OCI-M1 (cell line): ENCODE measurements around the gene ADAM10.

ENCODE experiments used
- DNase-seq: peaks from one replicate; lab custom pipeline; 2025; lab: John Stamatoyannopoulos, UW

ADAM10 gene

GRCh38 chr15:58551084-58551763, 198.3 kb downstream of the ADAM10 start:
- peak; percentile 45 for DNase-seq

GRCh38 chr15:58549785-58550074, 199.8 kb downstream of the ADAM10 start:
- DNase-seq = no peak

DNA sequence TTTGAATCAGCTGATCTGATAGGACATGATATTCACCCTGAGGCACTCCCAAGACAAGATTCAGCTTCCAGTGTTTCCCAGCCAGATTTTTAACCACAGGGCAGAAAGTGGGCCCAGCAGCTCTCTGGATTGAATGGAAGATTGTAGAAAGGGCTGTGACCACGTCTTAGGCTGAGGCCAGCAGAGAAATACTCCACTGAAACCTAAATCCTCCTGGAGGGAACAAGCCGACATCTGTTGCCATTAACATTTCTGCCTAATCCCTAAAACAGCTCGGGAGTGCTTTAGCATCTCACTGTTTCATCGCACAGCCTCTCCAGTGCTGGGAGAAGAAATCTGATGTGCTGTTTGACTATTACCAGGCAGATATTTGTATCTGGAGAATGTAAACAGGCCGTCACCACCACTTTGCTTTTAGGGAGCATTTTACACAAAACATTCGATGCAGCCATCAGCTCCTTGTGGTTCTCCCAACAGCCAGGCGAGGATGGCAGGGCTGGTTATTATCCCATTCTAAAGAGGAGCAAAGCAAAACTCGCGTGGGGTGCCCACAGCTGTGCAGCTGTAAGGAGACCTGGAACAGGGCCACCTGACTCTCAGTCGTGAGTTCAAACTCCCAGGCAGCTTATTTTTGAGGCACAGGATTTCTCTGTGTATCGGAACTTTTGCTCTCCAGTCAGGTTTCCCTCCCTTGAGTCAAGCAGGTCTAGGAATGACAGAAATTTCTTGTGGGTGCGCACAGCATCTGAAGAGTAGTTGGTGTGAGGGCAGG, 200.3 kb downstream of the ADAM10 start:
- no peak for DNase-seq

DNA sequence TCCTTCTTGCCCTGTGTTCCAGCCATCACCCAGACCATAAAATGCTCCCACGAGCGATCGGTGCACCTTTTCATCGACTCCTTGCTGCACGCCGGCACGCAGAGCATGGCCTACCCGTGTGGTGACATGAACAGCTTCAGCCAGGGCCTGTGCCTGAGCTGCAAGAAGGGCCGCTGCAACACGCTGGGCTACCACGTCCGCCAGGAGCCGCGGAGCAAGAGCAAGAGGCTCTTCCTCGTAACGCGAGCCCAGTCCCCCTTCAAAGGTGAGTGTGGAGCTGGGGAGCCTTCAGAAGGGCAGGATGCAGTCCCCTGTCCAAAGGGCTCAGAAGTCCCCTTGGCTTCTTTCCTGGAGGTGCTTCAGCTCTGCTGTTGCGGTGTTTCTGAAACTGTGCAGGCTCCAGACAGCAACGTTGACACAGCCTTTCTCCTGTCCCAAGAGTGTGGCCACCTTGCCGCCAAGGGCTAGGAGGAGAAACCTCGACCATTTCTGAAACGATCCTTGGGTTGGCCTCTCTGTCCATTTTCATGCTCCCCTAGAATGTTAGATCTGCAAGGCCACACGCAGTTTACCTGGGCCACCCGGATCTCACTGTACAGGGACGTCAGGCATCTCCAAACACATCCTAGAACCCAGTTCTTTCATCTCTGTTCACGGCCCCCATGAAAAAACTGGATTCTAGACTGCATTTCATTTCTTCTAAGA, 201.0 kb downstream of the ADAM10 start:
- no peak for DNase-seq

- no peak for DNase-seq
Observed at GRCh38 chr15:58547628-58548307, 201.7 kb downstream of the ADAM10 start.

GRCh38 chr15:58546635-58547627, 202.6 kb downstream of the ADAM10 start:
- peak; percentile 95 for DNase-seq

GRCh38 chr15:58546066-58546591, 203.4 kb downstream of the ADAM10 start:
- no peak for DNase-seq

DNA sequence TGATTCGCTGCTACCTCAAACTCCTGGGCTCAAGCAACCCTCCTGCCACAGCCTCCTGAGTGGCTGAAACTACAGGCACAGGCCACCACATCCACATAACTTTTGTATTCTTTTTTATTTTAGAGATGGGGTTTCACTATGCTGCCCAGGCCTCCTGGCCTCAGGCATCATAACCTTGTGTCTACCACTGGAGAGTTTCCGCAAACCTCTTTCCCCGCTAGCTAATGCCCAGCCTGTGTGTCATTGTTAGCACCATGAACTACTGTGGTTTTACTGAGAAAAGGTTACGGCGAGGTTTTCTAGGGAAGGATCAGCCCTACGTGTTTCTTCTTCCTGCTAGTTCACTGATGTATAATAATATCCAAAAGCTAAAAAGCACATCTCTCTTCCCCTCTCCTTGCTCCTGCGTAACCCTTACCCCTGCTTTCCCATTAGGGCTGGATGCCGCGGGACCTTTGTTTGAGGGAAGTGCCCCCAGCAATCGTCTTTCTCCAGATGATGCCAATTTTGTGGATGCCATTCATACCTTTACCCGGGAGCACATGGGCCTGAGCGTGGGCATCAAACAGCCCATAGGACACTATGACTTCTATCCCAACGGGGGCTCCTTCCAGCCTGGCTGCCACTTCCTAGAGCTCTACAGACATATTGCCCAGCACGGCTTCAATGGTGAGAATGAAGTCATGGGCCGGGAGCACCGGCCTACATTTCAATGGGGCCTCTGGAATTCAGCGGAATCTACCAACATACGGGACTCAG, 204.0 kb downstream of the ADAM10 start:
- DNase-seq = peak; percentile 94

- DNase-seq = no peak
Observed at GRCh38 chr15:58544756-58545155, 204.8 kb downstream of the ADAM10 start.

GRCh38 chr15:58543664-58544335, 205.7 kb downstream of the ADAM10 start:
- DNase-seq = no peak

DNA sequence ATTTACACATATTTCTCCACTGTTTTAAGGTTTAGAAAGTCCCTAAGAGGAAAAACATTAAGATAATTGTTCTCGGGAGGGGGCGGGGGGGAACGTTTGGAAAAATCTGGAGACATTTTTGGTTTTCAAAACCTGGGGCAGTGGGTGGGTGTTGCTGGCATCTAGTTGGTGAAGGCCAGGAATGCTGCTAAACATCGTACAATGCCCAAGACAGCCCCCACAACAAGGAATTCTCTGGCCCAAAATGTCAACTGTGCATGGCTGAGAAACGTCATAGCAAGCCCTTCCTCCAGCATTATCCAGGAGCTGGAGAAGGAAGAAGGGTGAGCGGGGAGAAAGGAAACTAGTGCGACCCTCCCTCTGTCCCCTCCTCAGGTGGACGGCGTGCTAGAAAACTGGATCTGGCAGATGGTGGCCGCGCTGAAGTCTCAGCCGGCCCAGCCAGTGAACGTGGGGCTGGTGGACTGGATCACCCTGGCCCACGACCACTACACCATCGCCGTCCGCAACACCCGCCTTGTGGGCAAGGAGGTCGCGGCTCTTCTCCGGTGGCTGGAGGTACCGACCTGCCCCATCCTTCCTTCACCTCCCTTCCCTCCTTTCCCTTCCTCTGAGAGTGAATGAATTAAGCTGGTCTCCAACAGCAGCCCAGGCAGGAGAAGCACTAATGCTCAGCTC, 208.0 kb downstream of the ADAM10 start:
- DNase-seq = no peak

- no peak for DNase-seq
Observed at GRCh38 chr15:58539548-58539947, 210.0 kb downstream of the ADAM10 start.

DNA sequence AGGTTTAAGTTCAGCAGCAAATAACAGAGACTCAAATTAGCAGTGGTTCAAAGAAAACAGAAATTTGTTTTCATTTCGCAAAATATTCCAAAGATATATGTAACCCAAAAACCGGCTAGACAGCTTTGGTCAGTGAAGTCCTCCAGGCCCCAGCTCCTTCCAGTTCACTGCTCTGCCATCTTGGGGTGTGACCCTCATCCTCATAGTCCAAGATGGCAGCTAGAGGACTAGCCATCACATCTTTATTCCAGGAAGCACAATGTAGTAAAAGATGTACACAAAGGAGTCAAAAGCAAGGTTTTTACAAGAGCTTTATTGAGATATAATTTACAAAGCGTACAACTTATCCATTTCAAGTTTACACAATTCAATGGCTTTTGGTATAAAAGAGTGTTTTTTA, 210.6 kb downstream of the ADAM10 start:
- no peak for DNase-seq
